GM10248 (cell line): ENCODE measurements around the gene AQP2.

Experiments
- CTCF ChIA-PET: fragments of 300-600 bp; sonication (Branson Sonifier 250); formaldehyde crosslinking; extraction: SDS; loops from one replicate; lab custom pipeline; 2021; ENCODE audit warnings: antibody characterized with exemption; lab: Yijun Ruan, JAX
- POLR2A ChIA-PET: fragments of 350-650 bp; sonication (Branson Sonifier 250); formaldehyde crosslinking; extraction: SDS; loops from one replicate; lab custom pipeline; 2020; ENCODE audit warnings: antibody characterized with exemption; lab: Yijun Ruan, JAX
- DNase-seq: peaks from one replicate; pipeline ENCODE4 v3.0.0; 2012; ENCODE audit errors: extremely low spot score
- TF ChIP-seq, protein P1 (sequence below): IDR thresholded peaks from 2 replicates; pipeline ENCODE4 v1.5.1; 2012; ENCODE audit warnings: mild to moderate bottlenecking, low read depth; ENCODE audit errors: extremely low read depth, missing control alignments, control extremely low read depth

The AQP2 gene

DNA sequence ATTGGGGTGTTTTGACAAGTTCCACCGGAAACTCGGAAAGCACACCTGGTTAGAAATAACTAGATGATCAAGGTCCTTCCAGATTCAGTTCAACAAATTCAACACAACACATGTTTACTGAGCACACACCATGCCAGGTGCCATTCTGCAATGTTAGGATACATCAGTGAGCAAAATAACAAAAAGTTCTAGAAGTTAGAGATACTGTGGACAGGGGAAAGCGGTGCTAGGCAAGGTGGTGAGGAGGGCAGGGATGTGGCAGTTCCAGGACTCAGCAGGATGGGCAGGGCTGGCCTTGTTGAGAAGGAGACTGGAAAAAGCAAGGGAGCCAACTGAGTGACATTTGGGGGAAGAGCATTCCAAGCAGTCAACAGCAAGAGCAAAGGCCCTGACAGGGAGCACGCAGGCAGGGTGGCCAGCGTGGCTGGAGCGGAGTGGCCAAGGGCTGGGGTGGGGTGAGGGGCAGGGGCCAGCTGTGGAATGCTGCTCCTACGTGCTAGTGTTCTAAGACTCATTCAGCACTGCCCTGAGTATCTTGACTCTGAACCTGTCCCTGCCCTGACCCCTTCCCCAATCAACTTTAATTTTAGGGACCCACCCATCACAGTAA is 27.4 kb upstream of the AQP2 start:
- TF ChIP-seq, protein P1, sequence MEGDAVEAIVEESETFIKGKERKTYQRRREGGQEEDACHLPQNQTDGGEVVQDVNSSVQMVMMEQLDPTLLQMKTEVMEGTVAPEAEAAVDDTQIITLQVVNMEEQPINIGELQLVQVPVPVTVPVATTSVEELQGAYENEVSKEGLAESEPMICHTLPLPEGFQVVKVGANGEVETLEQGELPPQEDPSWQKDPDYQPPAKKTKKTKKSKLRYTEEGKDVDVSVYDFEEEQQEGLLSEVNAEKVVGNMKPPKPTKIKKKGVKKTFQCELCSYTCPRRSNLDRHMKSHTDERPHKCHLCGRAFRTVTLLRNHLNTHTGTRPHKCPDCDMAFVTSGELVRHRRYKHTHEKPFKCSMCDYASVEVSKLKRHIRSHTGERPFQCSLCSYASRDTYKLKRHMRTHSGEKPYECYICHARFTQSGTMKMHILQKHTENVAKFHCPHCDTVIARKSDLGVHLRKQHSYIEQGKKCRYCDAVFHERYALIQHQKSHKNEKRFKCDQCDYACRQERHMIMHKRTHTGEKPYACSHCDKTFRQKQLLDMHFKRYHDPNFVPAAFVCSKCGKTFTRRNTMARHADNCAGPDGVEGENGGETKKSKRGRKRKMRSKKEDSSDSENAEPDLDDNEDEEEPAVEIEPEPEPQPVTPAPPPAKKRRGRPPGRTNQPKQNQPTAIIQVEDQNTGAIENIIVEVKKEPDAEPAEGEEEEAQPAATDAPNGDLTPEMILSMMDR: no peak
- ChIA-PET POLR2A (no interaction called here), CTCF (interaction anchor here (1.0 kb wide), 1 partner anchor 23 kb away, joined by 3 read pairs; no protein-coding TSS in a partner anchor)
- no peak for DNase-seq

DNA sequence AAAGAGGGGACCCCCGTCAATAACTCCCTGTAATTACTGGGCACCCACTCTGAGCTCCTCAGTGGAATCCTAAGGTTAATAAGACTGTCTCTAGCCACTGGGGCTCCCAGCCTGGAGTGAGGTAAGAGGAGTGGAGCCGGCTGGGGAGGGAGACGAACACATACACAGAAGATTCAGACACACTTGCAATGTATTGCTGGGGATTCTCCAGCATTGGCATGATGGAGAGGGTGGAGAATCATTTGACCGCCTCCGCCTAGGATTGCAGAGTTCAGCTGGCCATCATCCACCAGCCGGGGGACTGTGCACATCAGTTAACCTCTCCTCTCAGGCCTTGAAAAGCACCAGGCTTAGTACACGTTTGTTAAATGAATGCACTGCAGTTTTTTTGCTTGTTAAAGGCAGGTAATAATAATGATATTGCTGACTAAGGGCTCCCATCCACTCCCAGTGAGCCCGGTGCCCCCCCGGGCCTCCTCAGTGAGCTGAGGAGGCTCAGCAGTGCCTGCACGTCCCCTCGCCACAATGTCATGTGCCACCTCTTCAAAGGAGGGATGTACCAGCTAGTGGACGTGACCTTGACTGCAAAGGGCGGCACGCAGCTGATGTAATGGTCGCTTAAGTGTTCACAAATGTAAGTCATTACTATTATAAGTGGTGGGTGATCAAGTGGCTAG is 26.5 kb upstream of the AQP2 start:
- CTCF ChIA-PET: interaction anchor here (1.0 to 2.5 kb wide), 2 partner anchors 22 to 43 kb away, joined by 3 to 7 read pairs; no protein-coding TSS in a partner anchor
- POLR2A ChIA-PET: no interaction called here
- TF ChIP-seq, protein P1: no peak
- DNase-seq: no peak

DNA sequence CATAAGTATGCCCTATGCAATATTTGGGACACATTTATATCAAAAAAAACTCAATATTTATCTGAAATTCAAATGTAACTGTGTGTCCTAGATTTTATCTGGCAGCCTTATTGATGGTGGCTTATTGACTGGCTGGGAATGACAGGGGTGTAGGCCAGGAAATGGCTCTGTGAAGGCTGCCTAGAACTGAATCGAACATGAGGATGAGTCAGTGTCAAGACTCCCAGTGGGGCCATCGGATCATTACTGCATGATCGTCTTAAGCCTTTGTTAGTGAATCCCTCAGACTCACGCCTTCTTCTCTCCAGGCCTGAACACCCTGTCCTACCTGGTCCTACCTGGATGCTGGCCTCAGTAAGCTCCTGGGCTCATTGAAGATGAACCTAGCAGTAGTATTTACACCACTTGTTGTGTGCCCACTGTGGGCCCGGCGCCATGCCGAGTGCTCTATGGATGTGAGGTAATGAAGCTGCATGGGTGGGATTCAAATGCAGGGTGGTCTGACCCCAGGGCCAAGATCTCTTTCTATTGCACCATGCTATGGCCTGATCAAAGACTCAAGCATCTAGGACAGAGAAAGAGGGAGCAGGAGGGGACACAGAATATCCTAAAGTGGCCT is 25.8 kb upstream of the AQP2 start:
- POLR2A ChIA-PET: no interaction called here
- TF ChIP-seq, protein P1: no peak
- CTCF ChIA-PET: interaction anchor here (2.5 kb wide), 1 partner anchor 42 kb away, joined by 7 read pairs; no protein-coding TSS in a partner anchor
- no peak for DNase-seq

DNA sequence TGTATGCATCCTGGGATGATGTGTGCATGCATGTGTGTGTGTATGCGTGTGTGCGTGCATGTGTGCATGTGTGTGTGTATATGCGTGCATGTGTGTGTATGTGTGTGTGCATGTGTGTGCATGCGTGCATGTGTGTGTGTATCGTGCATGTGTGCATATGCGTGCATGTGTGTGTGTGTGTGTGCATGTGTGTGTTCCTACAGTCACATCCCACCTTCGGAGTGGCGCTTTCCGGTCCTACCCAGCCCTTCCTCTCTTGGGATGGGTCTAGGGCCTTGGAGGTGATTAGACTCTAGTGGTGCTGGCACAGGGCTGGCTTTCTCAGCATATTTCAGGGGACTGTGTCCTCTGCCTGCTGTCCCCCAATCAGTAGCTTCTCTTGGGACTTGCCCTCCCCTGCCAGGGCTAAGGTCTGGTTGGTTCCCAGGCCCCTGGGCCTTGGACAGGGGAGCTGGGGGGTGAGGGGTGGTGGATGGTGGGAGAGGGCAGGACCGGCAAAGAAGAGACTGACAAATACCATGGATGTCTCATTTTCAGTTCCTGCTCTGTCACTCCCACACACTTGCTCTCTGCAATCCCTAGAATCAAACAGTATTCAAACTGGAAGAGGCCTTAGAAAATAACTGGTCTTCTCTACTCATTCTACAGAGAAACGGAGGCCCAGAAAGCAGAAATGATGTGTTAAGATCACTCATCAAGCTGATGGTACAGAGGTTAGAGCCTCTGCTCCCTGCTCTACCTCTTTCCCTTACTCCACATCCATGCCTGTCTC is 24.9 kb upstream of the AQP2 start:
- ChIA-PET CTCF (interaction anchor here (2.5 to 10.0 kb wide), 2 partner anchors 21 to 41 kb away, joined by 7 to 65 read pairs; no protein-coding TSS in a partner anchor), POLR2A (no interaction called here)
- TF ChIP-seq, protein P1: no peak
- DNase-seq: no peak

DNA sequence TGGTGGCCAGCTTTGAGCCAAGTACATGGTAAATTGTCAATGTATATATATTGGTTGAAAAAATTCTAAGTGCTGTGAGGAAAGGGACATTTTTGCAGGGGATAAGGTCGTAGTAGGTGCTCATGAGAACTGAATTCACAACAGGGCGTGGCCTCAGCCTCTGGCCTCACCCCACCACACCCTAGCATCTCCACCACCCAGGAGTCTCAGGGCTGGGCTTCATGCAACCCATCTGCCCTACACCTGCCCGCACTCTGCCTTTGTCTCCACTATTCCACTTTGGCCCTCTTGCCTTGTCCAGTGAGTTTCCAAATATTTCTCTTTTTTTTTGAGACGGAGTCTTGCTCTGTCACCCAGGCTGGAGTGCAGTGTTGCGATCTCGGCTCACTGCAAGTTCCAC is 22.1 kb upstream of the AQP2 start:
- no peak for DNase-seq
- TF ChIP-seq, protein P1: no peak
- ChIA-PET POLR2A (no interaction called here), CTCF (interaction anchor here (0.7 to 10.0 kb wide), 5 partner anchors 13 to 39 kb away, joined by 3 to 65 read pairs (median 4); no protein-coding TSS in a partner anchor)

DNA sequence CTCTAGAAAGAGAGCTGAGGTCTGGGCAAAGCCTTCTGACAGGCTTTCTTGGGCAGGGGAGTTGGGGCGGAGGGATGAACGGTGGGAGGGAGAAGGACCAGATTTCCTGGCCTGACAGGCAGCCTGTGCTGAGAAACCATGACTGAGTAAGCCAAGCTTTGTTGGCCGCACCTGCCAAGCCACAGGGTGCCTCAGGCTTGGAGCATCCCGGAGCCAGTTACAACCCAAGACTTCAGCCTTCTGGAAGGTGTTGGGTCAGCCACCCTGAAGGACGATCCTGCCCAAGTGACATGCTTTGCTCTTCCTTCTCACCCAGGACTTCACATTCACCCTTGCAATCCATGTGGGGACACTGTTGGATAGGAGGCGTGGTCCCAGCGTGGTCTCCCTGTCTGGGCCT is 21.0 kb upstream of the AQP2 start:
- TF ChIP-seq, protein P1: no peak

More for the DNA sequence above, 21.0 kb upstream of the AQP2 start:
- CTCF ChIA-PET: interaction anchor here (0.7 to 10.0 kb wide), 4 partner anchors 11 to 38 kb away, joined by 3 to 65 read pairs (median 10); no protein-coding TSS in a partner anchor
- POLR2A ChIA-PET: no interaction called here
- DNase-seq: no peak
